H9 (cell line): ENCODE data around the gene ENPP6. TPM values are rescaled to one million over a fixed set of nuclear protein-coding genes. Genes with fewer than 3 reads are reported as not detected.

ENCODE experiments used
- DNase-seq: peaks from one replicate; pipeline ENCODE4 v3.0.0-alpha.2; 2017
- H2AFZ ChIP-seq: one replicate; pipeline ENCODE4 v1.6.1; 2013; ENCODE audit warnings: mild to moderate bottlenecking, low read length, control low read depth, moderate library complexity
- H2AK5ac ChIP-seq: 2 replicates; pipeline ENCODE4 v1.6.1; 2013; ENCODE audit warnings: low read length, control low read depth, mixed read lengths; ENCODE audit not compliant: insufficient read length
- H2BK120ac ChIP-seq: one replicate; pipeline ENCODE4 v1.6.1; 2013; ENCODE audit warnings: low read depth, mild to moderate bottlenecking, low read length, control low read depth, inconsistent platforms; ENCODE audit not compliant: poor library complexity, severe bottlenecking
- H2BK12ac ChIP-seq: 2 replicates; pipeline ENCODE4 v1.6.1; 2013; ENCODE audit warnings: low read length, control low read depth, mixed read lengths, low read depth; ENCODE audit not compliant: insufficient read length
- H2BK15ac ChIP-seq: 2 replicates; pipeline ENCODE4 v1.6.1; 2013; ENCODE audit warnings: low read depth, low read length, control low read depth
- H2BK20ac ChIP-seq: one replicate; pipeline ENCODE4 v1.6.1; 2013; ENCODE audit warnings: low read depth, mild to moderate bottlenecking, low read length, control low read depth, inconsistent platforms; ENCODE audit not compliant: poor library complexity, severe bottlenecking
- H2BK5ac ChIP-seq: 2 replicates; pipeline ENCODE4 v1.6.1; 2013; ENCODE audit warnings: low read length, control low read depth, mixed read lengths; ENCODE audit not compliant: insufficient read length
- H3K14ac ChIP-seq: 2 replicates; pipeline ENCODE4 v1.6.1; 2013; ENCODE audit warnings: low read length, control low read depth; ENCODE audit not compliant: insufficient read depth
- H3K18ac ChIP-seq: 2 replicates; pipeline ENCODE4 v1.6.1; 2013; ENCODE audit warnings: low read depth, mild to moderate bottlenecking, mixed read lengths, low read length, control low read depth; ENCODE audit not compliant: insufficient read length
- H3K23ac ChIP-seq: 2 replicates; pipeline ENCODE4 v1.6.1; 2013; ENCODE audit warnings: low read length, control low read depth, mixed read lengths, low read depth; ENCODE audit not compliant: insufficient read length
- H3K23me2 ChIP-seq: 2 replicates; pipeline ENCODE4 v1.6.1; 2013; ENCODE audit warnings: low read depth, mild to moderate bottlenecking, mixed read lengths, low read length, control low read depth; ENCODE audit not compliant: insufficient read length, poor library complexity, severe bottlenecking
- H3K27ac ChIP-seq: 2 replicates; pipeline ENCODE4 v1.5.1; 2013; ENCODE audit warnings: low read length, control low read depth, mixed read lengths, low read depth; ENCODE audit not compliant: insufficient read length
- H3K27me3 ChIP-seq: 2 replicates; pipeline ENCODE4 v1.6.1; 2013; ENCODE audit warnings: low read length, control low read depth, inconsistent platforms; ENCODE audit not compliant: insufficient read depth
- H3K4ac ChIP-seq: 2 replicates; pipeline ENCODE4 v1.6.1; 2013; ENCODE audit warnings: low read depth, mild to moderate bottlenecking, control low read depth, inconsistent platforms, low read length, moderate library complexity
- H3K4me1 ChIP-seq: 2 replicates; pipeline ENCODE4 v1.6.1; 2013; ENCODE audit warnings: low read length, control low read depth, inconsistent platforms; ENCODE audit not compliant: insufficient read depth
- H3K4me2 ChIP-seq: 2 replicates; pipeline ENCODE4 v1.6.1; 2013; ENCODE audit warnings: low read length, control low read depth, mixed read lengths; ENCODE audit not compliant: insufficient read length, insufficient read depth
- H3K56ac ChIP-seq: 2 replicates; pipeline ENCODE4 v1.6.1; 2013; ENCODE audit warnings: low read depth, mild to moderate bottlenecking, mixed read lengths, low read length, control low read depth; ENCODE audit not compliant: insufficient read length
- H3K79me1 ChIP-seq: 2 replicates; pipeline ENCODE4 v1.6.1; 2013; ENCODE audit warnings: low read depth, mild to moderate bottlenecking, moderate library complexity, low read length, control low read depth, inconsistent platforms; ENCODE audit not compliant: insufficient read depth, poor library complexity, severe bottlenecking
- H3K79me2 ChIP-seq: 2 replicates; pipeline ENCODE4 v1.6.1; 2013; ENCODE audit warnings: low read length, control low read depth, inconsistent platforms; ENCODE audit not compliant: insufficient read depth
- H3K9ac ChIP-seq: 2 replicates; pipeline ENCODE4 v1.6.1; 2013; ENCODE audit warnings: low read length, control low read depth, mixed read lengths; ENCODE audit not compliant: insufficient read length; ENCODE audit errors: extremely low read depth
- H3K9me3 ChIP-seq: one replicate; pipeline ENCODE4 v1.6.1; 2013; ENCODE audit warnings: low read depth, low read length, inconsistent platforms; ENCODE audit not compliant: control insufficient read depth
- H3T11ph ChIP-seq: one replicate; pipeline ENCODE4 v1.6.1; 2013; ENCODE audit warnings: mild to moderate bottlenecking, low read length, control low read depth, inconsistent platforms
- H4K20me1 ChIP-seq: one replicate; pipeline ENCODE4 v1.6.1; 2013; ENCODE audit not compliant: control insufficient read depth, insufficient read length, insufficient read depth
- H4K5ac ChIP-seq: 2 replicates; pipeline ENCODE4 v1.6.1; 2013; ENCODE audit warnings: low read depth, mild to moderate bottlenecking, mixed read lengths, low read length, control low read depth; ENCODE audit not compliant: insufficient read length
- H4K8ac ChIP-seq: replicated peaks from 2 replicates; pipeline ENCODE4 v1.6.1; 2013; ENCODE audit warnings: low read length, control low read depth, mixed read lengths, low read depth; ENCODE audit not compliant: insufficient read length
- H4K91ac ChIP-seq: 2 replicates; pipeline ENCODE4 v1.6.1; 2013; ENCODE audit warnings: low read depth, mild to moderate bottlenecking, moderate library complexity, mixed read lengths, low read length, control low read depth; ENCODE audit not compliant: insufficient read length
- H3K27ac Mint-ChIP-seq, 3 experiments: 2 replicates in 2 of 3; 3 replicates in 1 of 3; pipeline ENCODE4 v1.8.0; 2020 to 2021; ENCODE audit warnings: mixed read lengths in 3 of 3, mild to moderate bottlenecking in 1 of 3, moderate library complexity in 1 of 3
- H3K27me3 Mint-ChIP-seq: 2 replicates; pipeline ENCODE4 v1.8.0; 2021; ENCODE audit warnings: low read depth, mild to moderate bottlenecking, moderate library complexity, mixed read lengths
- H3K36me3 Mint-ChIP-seq, 3 experiments: 2 replicates in 2 of 3; 3 replicates in 1 of 3; pipeline ENCODE4 v1.8.0; 2020 to 2021; ENCODE audit warnings: low read depth in 3 of 3, mixed read lengths in 3 of 3; ENCODE audit not compliant: insufficient read depth in 1 of 3
- H3K4me1 Mint-ChIP-seq, 2 experiments: 2 replicates each; pipeline ENCODE4 v1.8.0; 2020; ENCODE audit warnings: mixed read lengths in 2 of 2
- H3K4me3 Mint-ChIP-seq, 2 experiments: 2 replicates in 1 of 2; 3 replicates in 1 of 2; pipeline ENCODE4 v1.8.0; 2020 to 2021; ENCODE audit warnings: mild to moderate bottlenecking in 2 of 2, mixed read lengths in 2 of 2, moderate library complexity in 1 of 2
- H3K9me3 Mint-ChIP-seq, 2 experiments: 2 replicates in 1 of 2; 3 replicates in 1 of 2; pipeline ENCODE4 v1.8.0; 2020; ENCODE audit warnings: mild to moderate bottlenecking in 2 of 2, mixed read lengths in 2 of 2, moderate library complexity in 1 of 2
- WGBS: extraction: QIAGEN DNeasy Blood & Tissue Kit; methylation state at CpG from one replicate; pipeline ENCODE4 v1.1.7; 2013; ENCODE audit warnings: missing lambda C conversion rate, low lambda C conversion rate, mixed read lengths; ENCODE audit not compliant: insufficient read length; ENCODE audit errors: extremely low coverage; 5-methylcytosine and 5-hydroxymethylcytosine counted together
- total RNA-seq: library from RNA; stranded (reverse); gene quantifications from 2 replicates; pipeline ENCODE4 v1.2.1, GENCODE V29; 2021
- TF ChIP-seq, protein P1 (sequence below): fragments of 200-600 bp; sonication (generic); conservative IDR thresholded peaks from 3 replicates; pipeline ENCODE4 v1.8.0; 2021; ENCODE audit warnings: antibody characterized with exemption, mild to moderate bottlenecking

ENPP6 gene
- total RNA-seq, 1 experiment from 2014 or later, result not detected

- Mint-ChIP-seq H3K4me3 (no peak overlapping the region; a peak in 1 of 5 replicates), H3K27ac (no peak overlapping the region; a peak in 1 of 7 replicates), H3K4me1 (peaks cover 0 to 2% of the 10 kb centered on the region in 2 experiments; a peak in 1 of 4 replicates), H3K36me3 (peaks cover 0 to 8% (median 0%) of the 10 kb centered on the region in 3 experiments; a peak in 1 of 7 replicates), H3K27me3 (peaks cover 8% of the 10 kb centered on the region), H3K9me3 (peaks cover 10 to 11% of the 10 kb centered on the region in 2 experiments; a peak in 4 of 5 replicates)
- Histone ChIP-seq H3K27ac (no peak overlapping the region), H3K4me2 (no peak overlapping the region), H3K18ac (no peak overlapping the region), H4K5ac (no peak overlapping the region), H4K91ac (no peak overlapping the region), H3K9ac (no peak overlapping the region), H3K27me3 (no peaks in the 10 kb centered on the region), H2AK5ac (no peak overlapping the region), H3K56ac (no peak overlapping the region), H3K79me1 (no peaks in the 10 kb centered on the region), H4K8ac (no peak overlapping the region), H2BK20ac (no peak overlapping the region), H3K4me1 (no peaks in the 10 kb centered on the region), H2AFZ (no peak overlapping the region), H2BK12ac (no peak overlapping the region), H2BK15ac (no peak overlapping the region), H3K23me2 (no peaks in the 10 kb centered on the region), H3K23ac (no peak overlapping the region), H2BK120ac (no peak overlapping the region), H3K9me3 (no peaks in the 10 kb centered on the region), H2BK5ac (no peak overlapping the region), H3K4ac (no peak overlapping the region), H3K79me2 (no peaks in the 10 kb centered on the region), H3T11ph (no peak overlapping the region), H3K14ac (no peak overlapping the region), H4K20me1 (no peaks in the 10 kb centered on the region)
- no peak for DNase-seq
- WGBS, result no CpG with 5 or more reads among the region's 13 CpGs
- TF ChIP-seq, protein P1, sequence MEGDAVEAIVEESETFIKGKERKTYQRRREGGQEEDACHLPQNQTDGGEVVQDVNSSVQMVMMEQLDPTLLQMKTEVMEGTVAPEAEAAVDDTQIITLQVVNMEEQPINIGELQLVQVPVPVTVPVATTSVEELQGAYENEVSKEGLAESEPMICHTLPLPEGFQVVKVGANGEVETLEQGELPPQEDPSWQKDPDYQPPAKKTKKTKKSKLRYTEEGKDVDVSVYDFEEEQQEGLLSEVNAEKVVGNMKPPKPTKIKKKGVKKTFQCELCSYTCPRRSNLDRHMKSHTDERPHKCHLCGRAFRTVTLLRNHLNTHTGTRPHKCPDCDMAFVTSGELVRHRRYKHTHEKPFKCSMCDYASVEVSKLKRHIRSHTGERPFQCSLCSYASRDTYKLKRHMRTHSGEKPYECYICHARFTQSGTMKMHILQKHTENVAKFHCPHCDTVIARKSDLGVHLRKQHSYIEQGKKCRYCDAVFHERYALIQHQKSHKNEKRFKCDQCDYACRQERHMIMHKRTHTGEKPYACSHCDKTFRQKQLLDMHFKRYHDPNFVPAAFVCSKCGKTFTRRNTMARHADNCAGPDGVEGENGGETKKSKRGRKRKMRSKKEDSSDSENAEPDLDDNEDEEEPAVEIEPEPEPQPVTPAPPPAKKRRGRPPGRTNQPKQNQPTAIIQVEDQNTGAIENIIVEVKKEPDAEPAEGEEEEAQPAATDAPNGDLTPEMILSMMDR, result no peak
Measured at GRCh38 chr4:184122631-184123408, 94.9 kb downstream of the ENPP6 start.
